RWPE2 (cell line): ENCODE measurements around the gene NMRK2.

ENCODE experiments used
- ATAC-seq: fragments of 200-7000 bp; cut with Tn5 transposase; 3 replicates; pipeline ENCODE4 v1.9.1; 2021; ENCODE audit warnings: low read depth
- DNase-seq: peaks from one replicate; pipeline ENCODE4 v3.0.0-alpha.2; 2020; ENCODE audit warnings: low spot score
- H3K27ac ChIP-seq: fragments of 450-650 bp; 2 replicates; pipeline ENCODE4 v1.5.1; 2017; ENCODE audit warnings: mild to moderate bottlenecking; ENCODE audit not compliant: poor library complexity, severe bottlenecking
- H3K27me3 ChIP-seq: fragments of 250-450 bp; sonication (Bioruptor Pico); 2 replicates; pipeline ENCODE4 v1.5.1; 2021; ENCODE audit warnings: mild to moderate bottlenecking, moderate library complexity; ENCODE audit not compliant: insufficient read depth, poor library complexity, severe bottlenecking
- H3K36me3 ChIP-seq: fragments of 250-450 bp; sonication (Bioruptor Pico); 2 replicates; pipeline ENCODE4 v1.5.1; 2020; ENCODE audit warnings: low read depth, mild to moderate bottlenecking, moderate library complexity
- H3K4me1 ChIP-seq: fragments of 250-450 bp; sonication (Bioruptor Pico); 2 replicates; pipeline ENCODE4 v1.5.1; 2021; ENCODE audit warnings: mild to moderate bottlenecking, moderate library complexity; ENCODE audit not compliant: insufficient read depth, poor library complexity, severe bottlenecking
- H3K4me3 ChIP-seq: fragments of 250-450 bp; sonication (Bioruptor Pico); 2 replicates; pipeline ENCODE4 v1.5.1; 2021; ENCODE audit warnings: mild to moderate bottlenecking, moderate library complexity; ENCODE audit not compliant: severe bottlenecking
- H3K9me3 ChIP-seq: fragments of 250-450 bp; sonication (Bioruptor Pico); 2 replicates; pipeline ENCODE4 v1.5.1; 2021; ENCODE audit warnings: mild to moderate bottlenecking, moderate library complexity; ENCODE audit not compliant: severe bottlenecking
- TF ChIP-seq, protein P1 (sequence below): fragments of 450-650 bp; IDR thresholded peaks from one replicate; pipeline ENCODE4 v1.5.1; 2017; ENCODE audit warnings: mild to moderate bottlenecking, moderate library complexity; ENCODE audit not compliant: poor library complexity, severe bottlenecking

The NMRK2 gene

GRCh38 chr19:3968556-3969434, 35.9 kb downstream of the NMRK2 start:
- H3K4me1 ChIP-seq = peaks cover 12% of the 10 kb centered on the region
- ATAC-seq (peak; percentile 69), DNase-seq (peak; percentile 89)
- no peaks in the 10 kb centered on the region for H3K9me3 ChIP-seq
- H3K27ac ChIP-seq = peak overlapping the region; percentile 92
- TF ChIP-seq, protein P1, sequence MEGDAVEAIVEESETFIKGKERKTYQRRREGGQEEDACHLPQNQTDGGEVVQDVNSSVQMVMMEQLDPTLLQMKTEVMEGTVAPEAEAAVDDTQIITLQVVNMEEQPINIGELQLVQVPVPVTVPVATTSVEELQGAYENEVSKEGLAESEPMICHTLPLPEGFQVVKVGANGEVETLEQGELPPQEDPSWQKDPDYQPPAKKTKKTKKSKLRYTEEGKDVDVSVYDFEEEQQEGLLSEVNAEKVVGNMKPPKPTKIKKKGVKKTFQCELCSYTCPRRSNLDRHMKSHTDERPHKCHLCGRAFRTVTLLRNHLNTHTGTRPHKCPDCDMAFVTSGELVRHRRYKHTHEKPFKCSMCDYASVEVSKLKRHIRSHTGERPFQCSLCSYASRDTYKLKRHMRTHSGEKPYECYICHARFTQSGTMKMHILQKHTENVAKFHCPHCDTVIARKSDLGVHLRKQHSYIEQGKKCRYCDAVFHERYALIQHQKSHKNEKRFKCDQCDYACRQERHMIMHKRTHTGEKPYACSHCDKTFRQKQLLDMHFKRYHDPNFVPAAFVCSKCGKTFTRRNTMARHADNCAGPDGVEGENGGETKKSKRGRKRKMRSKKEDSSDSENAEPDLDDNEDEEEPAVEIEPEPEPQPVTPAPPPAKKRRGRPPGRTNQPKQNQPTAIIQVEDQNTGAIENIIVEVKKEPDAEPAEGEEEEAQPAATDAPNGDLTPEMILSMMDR = no peak
- H3K4me3 ChIP-seq = peak overlapping the region; percentile 96
- H3K27me3 ChIP-seq = no peaks in the 10 kb centered on the region
- peaks cover 48% of the 10 kb centered on the region for H3K36me3 ChIP-seq

DNA sequence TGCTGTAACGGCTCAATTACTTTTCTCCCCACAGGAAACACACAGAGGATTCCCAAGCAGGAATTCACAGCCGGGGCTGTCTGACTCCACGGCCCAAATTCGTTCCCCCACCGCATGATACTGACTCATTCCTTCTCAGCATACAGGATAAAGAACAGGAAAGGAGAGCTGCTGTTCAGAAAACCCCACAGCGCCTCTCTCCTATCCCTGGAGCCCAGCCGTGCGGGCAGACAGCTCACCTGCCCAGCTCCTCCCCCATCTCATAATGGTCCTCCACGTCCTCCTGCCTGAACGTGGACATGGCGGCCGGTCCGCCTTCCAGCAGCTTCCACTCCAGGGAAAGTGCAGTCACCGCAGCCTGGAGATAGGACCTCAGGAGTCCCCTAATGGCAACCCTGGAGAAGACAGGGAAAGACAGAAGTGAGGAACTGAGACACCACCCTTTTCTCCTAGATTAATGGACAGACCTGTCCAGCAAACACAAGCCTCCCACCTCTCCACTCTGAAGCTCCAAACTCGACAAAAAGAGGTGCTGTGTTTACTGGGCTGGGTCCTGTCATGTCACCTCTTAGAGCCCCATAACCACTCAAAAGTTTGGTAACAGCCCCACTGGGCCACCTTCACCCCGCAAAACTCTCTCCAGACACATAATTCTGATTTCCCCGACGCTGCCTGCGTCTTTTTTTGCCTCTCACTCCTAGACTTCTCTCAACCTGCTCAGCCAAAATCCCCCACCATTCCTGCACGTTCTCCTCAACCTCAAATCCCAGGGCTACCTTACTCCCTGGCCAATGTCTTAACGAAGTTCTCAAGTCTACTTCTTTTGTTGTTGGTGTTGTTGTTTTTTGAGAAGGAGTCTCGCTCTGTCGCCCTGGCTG, 36.8 kb downstream of the NMRK2 start:
- H3K27ac ChIP-seq = peak overlapping the region; percentile 92
- peak overlapping the region; percentile 96 for H3K4me3 ChIP-seq
- TF ChIP-seq, protein P1 = peak; percentile 25
- peaks cover 12% of the 10 kb centered on the region for H3K4me1 ChIP-seq
- DNase-seq (peak; percentile 91), ATAC-seq (peak; percentile 57)
- peaks cover 43% of the 10 kb centered on the region for H3K36me3 ChIP-seq
- H3K27me3 ChIP-seq = no peaks in the 10 kb centered on the region
- H3K9me3 ChIP-seq = no peaks in the 10 kb centered on the region

DNA sequence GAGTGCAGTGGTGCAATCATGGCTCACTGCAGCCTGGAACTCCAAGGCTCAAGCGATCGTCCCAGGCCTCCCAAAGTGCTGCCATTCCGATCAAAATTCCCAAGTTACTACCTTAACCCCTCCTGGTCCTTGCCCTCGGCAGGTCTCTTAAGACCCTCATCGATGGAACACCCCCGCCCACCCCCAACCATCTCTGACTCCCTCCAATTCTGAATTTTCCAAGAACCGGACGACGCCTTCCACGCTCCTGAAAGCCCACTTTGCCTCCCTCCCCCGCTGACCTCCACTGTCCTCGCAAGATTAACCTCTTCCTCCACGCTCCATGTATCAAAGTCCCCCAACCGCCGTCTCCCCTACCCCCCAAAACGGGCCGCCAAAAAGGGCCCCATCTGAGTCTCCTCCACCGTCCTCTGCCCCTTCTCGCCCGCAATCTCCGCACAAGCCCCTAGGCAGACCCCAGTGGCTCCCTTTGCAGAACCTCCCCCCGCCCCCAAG, 37.5 kb downstream of the NMRK2 start:
- H3K27me3 ChIP-seq = no peaks in the 10 kb centered on the region
- no peaks in the 10 kb centered on the region for H3K9me3 ChIP-seq
- peaks cover 40% of the 10 kb centered on the region for H3K36me3 ChIP-seq
- no peak for DNase-seq
- peak overlapping the region; percentile 92 for H3K27ac ChIP-seq
- ATAC-seq = no peak
- H3K4me1 ChIP-seq = peaks cover 12% of the 10 kb centered on the region
- TF ChIP-seq, protein P1 = no peak
- H3K4me3 ChIP-seq = peak overlapping the region; percentile 96

DNA sequence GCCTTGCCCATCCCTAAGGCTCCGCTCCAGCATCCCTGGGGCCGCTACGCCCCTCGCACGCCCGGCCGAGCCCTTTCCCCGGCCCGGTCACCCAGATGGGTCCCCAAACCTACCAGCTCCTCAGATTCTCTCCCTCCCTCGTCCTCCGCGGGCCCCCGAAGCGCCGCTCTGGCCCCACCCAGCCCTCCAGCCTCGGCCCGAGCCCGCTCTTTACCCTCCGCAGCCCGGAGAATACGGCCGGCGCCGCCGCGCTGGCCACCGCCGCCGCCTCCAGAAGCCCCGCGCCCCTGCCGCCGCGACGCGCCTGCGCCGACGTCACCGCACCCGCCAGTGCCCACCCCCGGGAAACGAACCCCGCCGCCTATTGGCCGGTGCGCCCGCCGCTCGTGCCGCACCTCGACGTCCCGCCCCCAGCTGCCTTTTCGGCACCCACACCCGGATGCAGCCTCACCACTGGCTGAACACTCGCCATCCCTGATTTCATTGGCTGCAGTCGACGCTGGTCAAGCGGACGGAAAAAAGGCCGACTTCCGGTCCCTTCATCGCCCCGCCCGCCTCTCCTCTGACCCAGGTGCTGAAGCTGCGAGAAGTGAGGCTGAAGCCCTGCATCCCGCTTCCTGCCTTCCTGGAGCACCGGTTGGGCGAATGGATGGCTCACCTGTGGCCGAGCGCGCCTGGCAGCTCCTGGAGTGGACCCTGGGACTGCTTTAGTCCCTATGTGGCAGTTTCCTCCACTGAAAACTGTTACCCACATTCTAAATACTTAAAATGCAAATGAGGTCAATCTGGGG, 38.1 kb downstream of the NMRK2 start, which contains the start of gene DAPK3:
Gene DAPK3 (minus strand): TSS at position 292 of the 791 bp plus-strand sequence. CDS start 1,364 bp downstream, outside the sequence.
- H3K36me3 ChIP-seq = peaks cover 40% of the 10 kb centered on the region
- peak within 1 kb of the TSS; percentile 96 for H3K4me3 ChIP-seq
- ATAC-seq (peak; percentile 71), DNase-seq (peak; percentile 95)
- TF ChIP-seq, protein P1 = no peak
- H3K4me1 ChIP-seq = peaks cover 12% of the 10 kb centered on the region
- no peaks in the 10 kb centered on the region for H3K27me3 ChIP-seq
- no peaks in the 10 kb centered on the region for H3K9me3 ChIP-seq
- peak within 1 kb of the TSS; percentile 92 for H3K27ac ChIP-seq
